Measurements from ENCODE around the gene SLCO6A1. TPM values are rescaled to one million over a fixed set of nuclear protein-coding genes. Genes with fewer than 3 reads are reported as not detected.

SLCO6A1 gene
- not detected for total RNA-seq

- no peaks in the 10 kb centered on the region for H3K9me3 Mint-ChIP-seq (ENCODE audit: low read depth)
- DNase-seq (no peak), ATAC-seq (no peak)
- H3K27ac Mint-ChIP-seq = no peak within 1 kb of the TSS
- no peaks in the 10 kb centered on the region for H3K27me3 Mint-ChIP-seq
- no peaks in the 10 kb centered on the region for H3K36me3 Mint-ChIP-seq (ENCODE audit: low read depth)
- no peak within 1 kb of the TSS for H3K4me3 Mint-ChIP-seq
- H3K4me1 Mint-ChIP-seq = no peaks in the 10 kb centered on the region
- intact Hi-C loops (cut with DNase I, micrococcal nuclease) = no loop called here
- ChIA-PET POLR2A (no interaction called here), CTCF (no interaction called here)
Observed at GRCh38 chr5:102498271-102499034, at the start of gene SLCO6A1. TSS of gene SLCO6A1 (minus strand) at chr5:102499001. CDS start at chr5:102498844, 157 bp downstream.

- DNase-seq (no peak), ATAC-seq (no peak)
- CTCF ChIA-PET = interaction anchor here (1.1 to 1.4 kb wide), 4 partner anchors 9 to 41 kb away, joined by 3 to 5 read pairs (median 4); no protein-coding TSS in a partner anchor
- peaks cover 2% of the 10 kb centered on the region for H3K27me3 Mint-ChIP-seq
- no peaks in the 10 kb centered on the region for H3K4me1 Mint-ChIP-seq
- no peak overlapping the region for H3K27ac Mint-ChIP-seq
- H3K36me3 Mint-ChIP-seq (ENCODE audit: low read depth) = no peaks in the 10 kb centered on the region
- intact Hi-C loops (cut with DNase I, micrococcal nuclease) = no loop called here
- no peak overlapping the region for H3K4me3 Mint-ChIP-seq
- H3K9me3 Mint-ChIP-seq (ENCODE audit: low read depth) = no peaks in the 10 kb centered on the region
- POLR2A ChIA-PET = no interaction called here
Observed at GRCh38 chr5:102547141-102548035, 48.6 kb upstream of the SLCO6A1 start.

- Mint-ChIP-seq H3K4me1 (no peaks in the 10 kb centered on the region), H3K27me3 (peaks cover 3% of the 10 kb centered on the region), H3K27ac (no peak overlapping the region), H3K36me3 (ENCODE audit: low read depth) (no peaks in the 10 kb centered on the region), H3K4me3 (no peak overlapping the region), H3K9me3 (ENCODE audit: low read depth) (no peaks in the 10 kb centered on the region)
- DNase-seq (peak; percentile 10), ATAC-seq (no peak)
- ChIA-PET CTCF (interaction anchor here (0.6 to 0.8 kb wide), 2 partner anchors 9 to 672 kb away, joined by 3 read pairs; no protein-coding TSS in a partner anchor), POLR2A (no interaction called here)
- intact Hi-C loops (cut with DNase I, micrococcal nuclease) = no loop called here
Observed at GRCh38 chr5:102545175-102545574, 46.4 kb upstream of the SLCO6A1 start.

- intact Hi-C loops (cut with DNase I, micrococcal nuclease) = no loop called here
Observed at GRCh38 chr5:102542057-102542456, 43.3 kb upstream of the SLCO6A1 start.

GRCh38 chr5:102539996-102540728 is 41.4 kb upstream of the SLCO6A1 start:
- Mint-ChIP-seq H3K36me3 (ENCODE audit: low read depth) (no peaks in the 10 kb centered on the region), H3K9me3 (ENCODE audit: low read depth) (no peaks in the 10 kb centered on the region), H3K27me3 (peaks cover 6% of the 10 kb centered on the region), H3K4me1 (no peaks in the 10 kb centered on the region), H3K27ac (no peak overlapping the region), H3K4me3 (no peak overlapping the region)
- CTCF ChIA-PET = no interaction called here
- POLR2A ChIA-PET = no interaction called here
- DNase-seq (no peak), ATAC-seq (no peak)
- intact Hi-C loops (cut with DNase I, micrococcal nuclease) = loop anchor here in 1 of 2 experiments (2.0 to 10.0 kb wide), 2 partner anchors 125 to 935 kb away; no protein-coding TSS in a partner anchor

More at GRCh38 chr5:102542057-102542456, 43.3 kb upstream of the SLCO6A1 start:
- Mint-ChIP-seq H3K36me3 (ENCODE audit: low read depth) (no peaks in the 10 kb centered on the region), H3K4me1 (no peaks in the 10 kb centered on the region), H3K9me3 (ENCODE audit: low read depth) (no peaks in the 10 kb centered on the region), H3K27me3 (peaks cover 6% of the 10 kb centered on the region), H3K4me3 (no peak overlapping the region), H3K27ac (no peak overlapping the region)
- no peak for ATAC-seq
- DNase-seq = no peak
- CTCF ChIA-PET = no interaction called here
- POLR2A ChIA-PET = no interaction called here

- no peaks in the 10 kb centered on the region for H3K9me3 Mint-ChIP-seq (ENCODE audit: low read depth)
- H3K4me3 Mint-ChIP-seq = no peak overlapping the region
- H3K27me3 Mint-ChIP-seq = peaks cover 6% of the 10 kb centered on the region
- no peaks in the 10 kb centered on the region for H3K36me3 Mint-ChIP-seq (ENCODE audit: low read depth)
- DNase-seq (no peak), ATAC-seq (no peak)
- no peak overlapping the region for H3K27ac Mint-ChIP-seq
- no peaks in the 10 kb centered on the region for H3K4me1 Mint-ChIP-seq
- CTCF ChIA-PET = interaction anchor here (0.7 to 1.8 kb wide), 5 partner anchors 8 to 598 kb away, joined by 3 to 5 read pairs (median 4); no protein-coding TSS in a partner anchor
- intact Hi-C loops (cut with DNase I, micrococcal nuclease) = loop anchor here in 1 of 2 experiments (2.0 to 10.0 kb wide), 2 partner anchors 125 to 935 kb away; no protein-coding TSS in a partner anchor
- POLR2A ChIA-PET = no interaction called here
Observed at GRCh38 chr5:102539562-102539961, 40.8 kb upstream of the SLCO6A1 start.

GRCh38 chr5:102537011-102537410 is 38.2 kb upstream of the SLCO6A1 start:
- ATAC-seq = no peak
- no peak for DNase-seq
- peaks cover 4% of the 10 kb centered on the region for H3K27me3 Mint-ChIP-seq
- H3K27ac Mint-ChIP-seq = no peak overlapping the region
- ChIA-PET CTCF (interaction anchor here (1.0 to 1.5 kb wide), 4 partner anchors 10 to 596 kb away, joined by 3 to 6 read pairs (median 4); no protein-coding TSS in a partner anchor), POLR2A (no interaction called here)
- no peaks in the 10 kb centered on the region for H3K4me1 Mint-ChIP-seq
- intact Hi-C loops (cut with DNase I, micrococcal nuclease) = loop anchor here (2.0 to 10.0 kb wide), 3 partner anchors 504 to 938 kb away; no protein-coding TSS in a partner anchor
- H3K9me3 Mint-ChIP-seq (ENCODE audit: low read depth) = no peaks in the 10 kb centered on the region
- no peaks in the 10 kb centered on the region for H3K36me3 Mint-ChIP-seq (ENCODE audit: low read depth)
- no peak overlapping the region for H3K4me3 Mint-ChIP-seq

- CTCF ChIA-PET = interaction anchor here (1.0 to 1.5 kb wide), 6 partner anchors 11 to 679 kb away, joined by 3 to 6 read pairs (median 4); no protein-coding TSS in a partner anchor
- no peaks in the 10 kb centered on the region for H3K4me1 Mint-ChIP-seq
- POLR2A ChIA-PET = interaction anchor here (0.7 kb wide), 1 partner anchor 240 kb away, joined by 3 read pairs; no protein-coding TSS in a partner anchor
- H3K9me3 Mint-ChIP-seq (ENCODE audit: low read depth) = no peaks in the 10 kb centered on the region
- no peak for DNase-seq
- H3K4me3 Mint-ChIP-seq = no peak overlapping the region
- no peaks in the 10 kb centered on the region for H3K36me3 Mint-ChIP-seq (ENCODE audit: low read depth)
- ATAC-seq = no peak
- intact Hi-C loops (cut with DNase I, micrococcal nuclease) = loop anchor here (1.0 to 10.0 kb wide), 6 partner anchors 504 to 938 kb away; no protein-coding TSS in a partner anchor
- no peak overlapping the region for H3K27ac Mint-ChIP-seq
- peaks cover 4% of the 10 kb centered on the region for H3K27me3 Mint-ChIP-seq
Observed at GRCh38 chr5:102536323-102536928, 37.6 kb upstream of the SLCO6A1 start.

GRCh38 chr5:102532123-102532522 is 33.3 kb upstream of the SLCO6A1 start:
- ChIA-PET CTCF (no interaction called here), POLR2A (no interaction called here)
- no peak overlapping the region for H3K27ac Mint-ChIP-seq
- no peaks in the 10 kb centered on the region for H3K4me1 Mint-ChIP-seq
- DNase-seq (no peak), ATAC-seq (no peak)
- no peaks in the 10 kb centered on the region for H3K9me3 Mint-ChIP-seq (ENCODE audit: low read depth)
- intact Hi-C loops (cut with DNase I, micrococcal nuclease) = loop anchor here in 1 of 2 experiments (10.0 kb wide), 1 partner anchor 943 kb away; no protein-coding TSS in a partner anchor
- H3K4me3 Mint-ChIP-seq = no peak overlapping the region
- peaks cover 5% of the 10 kb centered on the region for H3K27me3 Mint-ChIP-seq
- H3K36me3 Mint-ChIP-seq (ENCODE audit: low read depth) = no peaks in the 10 kb centered on the region

GRCh38 chr5:102531506-102531905 is 32.7 kb upstream of the SLCO6A1 start:
- intact Hi-C loops (cut with DNase I, micrococcal nuclease) = loop anchor here in 1 of 2 experiments (10.0 kb wide), 1 partner anchor 943 kb away; no protein-coding TSS in a partner anchor
- POLR2A ChIA-PET = no interaction called here
- DNase-seq (no peak), ATAC-seq (no peak)
- CTCF ChIA-PET = interaction anchor here (0.6 kb wide), 1 partner anchor 694 kb away, joined by 3 read pairs; no protein-coding TSS in a partner anchor
- H3K4me3 Mint-ChIP-seq = no peak overlapping the region
- no peaks in the 10 kb centered on the region for H3K36me3 Mint-ChIP-seq (ENCODE audit: low read depth)
- H3K27ac Mint-ChIP-seq = no peak overlapping the region
- H3K27me3 Mint-ChIP-seq = peaks cover 5% of the 10 kb centered on the region
- no peaks in the 10 kb centered on the region for H3K4me1 Mint-ChIP-seq
- H3K9me3 Mint-ChIP-seq (ENCODE audit: low read depth) = no peaks in the 10 kb centered on the region
